ENCODE results near the gene PTOV1. TPM values are rescaled to one million over a fixed set of nuclear protein-coding genes. Genes with fewer than 3 reads are reported as not detected.

Gene PTOV1
- total and polyA plus RNA-seq, 2 of the 13 experiments (the other 11 are each of a cell fraction or from before 2014, with no cell fraction given), result 63.5 to 68.5 TPM

DNA sequence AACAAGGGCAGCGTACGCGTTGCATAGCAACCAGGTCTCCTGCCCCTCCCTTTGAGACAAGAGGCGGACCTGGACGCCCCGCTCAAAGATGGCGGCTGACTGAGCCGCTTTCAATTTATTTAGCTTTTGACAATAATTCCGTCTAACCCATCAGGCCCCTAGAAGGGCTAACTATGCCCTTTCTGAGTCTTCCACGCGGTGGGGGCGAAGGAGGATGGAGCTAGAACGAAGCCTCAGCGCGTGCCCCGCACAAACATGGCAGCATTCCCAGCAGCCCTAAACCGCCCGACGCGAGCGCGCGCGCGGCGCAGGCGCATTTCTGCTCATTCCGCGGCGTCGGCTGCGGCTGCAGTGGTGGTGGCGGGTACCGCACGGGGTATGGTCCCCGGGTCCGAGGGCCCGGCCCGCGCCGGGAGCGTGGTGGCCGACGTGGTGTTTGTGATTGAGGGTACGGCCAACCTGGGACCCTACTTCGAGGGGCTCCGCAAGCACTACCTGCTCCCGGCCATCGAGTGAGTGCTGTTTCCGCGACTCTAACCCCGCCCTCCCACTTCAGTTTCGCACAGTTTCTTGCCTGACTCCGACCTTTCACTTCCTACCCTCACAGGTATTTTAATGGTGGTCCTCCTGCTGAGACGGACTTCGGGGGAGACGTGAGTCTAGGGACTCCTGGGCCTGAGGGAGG lies 32.9 kb upstream of the PTOV1 start, which contains the start of gene MED25 (continued):
- TF ChIP-seq THAP11 (CRISPR knock-in tag; IDR thresholded peaks at IDR 0.05) (peak; percentile 83), LCORL (IDR thresholded peaks at IDR 0.05) (no peak), LCORL (CRISPR knock-in tag; IDR thresholded peaks at IDR 0.05) (no peak), ZNF816 (CRISPR knock-in tag; IDR thresholded peaks at IDR 0.05; ENCODE audit: borderline replicate concordance) (no peak), CBX5 (CRISPR knock-in tag; IDR thresholded peaks at IDR 0.05; ENCODE audit: borderline replicate concordance) (no peak), SNAI1 (CRISPR knock-in tag; IDR thresholded peaks at IDR 0.05; ENCODE audit: borderline replicate concordance) (no peak), ZNF34 (CRISPR knock-in tag; IDR thresholded peaks at IDR 0.05; ENCODE audit: borderline replicate concordance) (no peak), ZNF33A (CRISPR knock-in tag; IDR thresholded peaks at IDR 0.05; ENCODE audit: borderline replicate concordance) (no peak), ZFP36L1 (CRISPR knock-in tag; IDR thresholded peaks at IDR 0.05) (no peak), ZNF652 (CRISPR knock-in tag; IDR thresholded peaks at IDR 0.05; ENCODE audit: borderline replicate concordance, low read depth) (no peak), ZNF879 (CRISPR knock-in tag; IDR thresholded peaks at IDR 0.05) (no peak), MAF1 (CRISPR knock-in tag; IDR thresholded peaks at IDR 0.05; ENCODE audit: borderline replicate concordance) (no peak), SALL1 (CRISPR knock-in tag; IDR thresholded peaks at IDR 0.05) (peak; percentile 41; the same call in 1 of the 2 replicates), ZNF292 (CRISPR knock-in tag; IDR thresholded peaks at IDR 0.05; ENCODE audit: borderline replicate concordance, low read depth) (no peak)
- TF ChIP-seq, protein P1, sequence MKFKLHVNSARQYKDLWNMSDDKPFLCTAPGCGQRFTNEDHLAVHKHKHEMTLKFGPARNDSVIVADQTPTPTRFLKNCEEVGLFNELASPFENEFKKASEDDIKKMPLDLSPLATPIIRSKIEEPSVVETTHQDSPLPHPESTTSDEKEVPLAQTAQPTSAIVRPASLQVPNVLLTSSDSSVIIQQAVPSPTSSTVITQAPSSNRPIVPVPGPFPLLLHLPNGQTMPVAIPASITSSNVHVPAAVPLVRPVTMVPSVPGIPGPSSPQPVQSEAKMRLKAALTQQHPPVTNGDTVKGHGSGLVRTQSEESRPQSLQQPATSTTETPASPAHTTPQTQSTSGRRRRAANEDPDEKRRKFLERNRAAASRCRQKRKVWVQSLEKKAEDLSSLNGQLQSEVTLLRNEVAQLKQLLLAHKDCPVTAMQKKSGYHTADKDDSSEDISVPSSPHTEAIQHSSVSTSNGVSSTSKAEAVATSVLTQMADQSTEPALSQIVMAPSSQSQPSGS (CRISPR knock-in tag; IDR thresholded peaks at IDR 0.05), result no peak
- TF ChIP-seq, protein P2, sequence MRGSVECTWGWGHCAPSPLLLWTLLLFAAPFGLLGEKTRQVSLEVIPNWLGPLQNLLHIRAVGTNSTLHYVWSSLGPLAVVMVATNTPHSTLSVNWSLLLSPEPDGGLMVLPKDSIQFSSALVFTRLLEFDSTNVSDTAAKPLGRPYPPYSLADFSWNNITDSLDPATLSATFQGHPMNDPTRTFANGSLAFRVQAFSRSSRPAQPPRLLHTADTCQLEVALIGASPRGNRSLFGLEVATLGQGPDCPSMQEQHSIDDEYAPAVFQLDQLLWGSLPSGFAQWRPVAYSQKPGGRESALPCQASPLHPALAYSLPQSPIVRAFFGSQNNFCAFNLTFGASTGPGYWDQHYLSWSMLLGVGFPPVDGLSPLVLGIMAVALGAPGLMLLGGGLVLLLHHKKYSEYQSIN (CRISPR knock-in tag; IDR thresholded peaks at IDR 0.05; ENCODE audit: borderline replicate concordance), result no peak
- TF ChIP-seq, protein P3, sequence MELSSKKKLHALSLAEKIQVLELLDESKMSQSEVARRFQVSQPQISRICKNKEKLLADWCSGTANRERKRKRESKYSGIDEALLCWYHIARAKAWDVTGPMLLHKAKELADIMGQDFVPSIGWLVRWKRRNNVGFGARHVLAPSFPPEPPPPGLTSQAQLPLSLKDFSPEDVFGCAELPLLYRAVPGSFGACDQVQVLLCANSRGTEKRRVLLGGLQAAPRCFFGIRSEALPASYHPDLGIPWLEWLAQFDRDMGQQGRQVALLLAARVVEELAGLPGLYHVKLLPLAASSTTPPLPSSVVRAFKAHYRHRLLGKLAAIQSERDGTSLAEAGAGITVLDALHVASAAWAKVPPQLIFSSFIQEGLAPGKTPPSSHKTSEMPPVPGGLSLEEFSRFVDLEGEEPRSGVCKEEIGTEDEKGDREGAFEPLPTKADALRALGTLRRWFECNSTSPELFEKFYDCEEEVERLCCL (CRISPR knock-in tag; IDR thresholded peaks at IDR 0.05; ENCODE audit: borderline replicate concordance), result no peak
- TF ChIP-seq, protein P4, sequence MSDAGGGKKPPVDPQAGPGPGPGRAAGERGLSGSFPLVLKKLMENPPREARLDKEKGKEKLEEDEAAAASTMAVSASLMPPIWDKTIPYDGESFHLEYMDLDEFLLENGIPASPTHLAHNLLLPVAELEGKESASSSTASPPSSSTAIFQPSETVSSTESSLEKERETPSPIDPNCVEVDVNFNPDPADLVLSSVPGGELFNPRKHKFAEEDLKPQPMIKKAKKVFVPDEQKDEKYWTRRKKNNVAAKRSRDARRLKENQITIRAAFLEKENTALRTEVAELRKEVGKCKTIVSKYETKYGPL (CRISPR knock-in tag; IDR thresholded peaks at IDR 0.05), result no peak
- TF ChIP-seq, protein P5, sequence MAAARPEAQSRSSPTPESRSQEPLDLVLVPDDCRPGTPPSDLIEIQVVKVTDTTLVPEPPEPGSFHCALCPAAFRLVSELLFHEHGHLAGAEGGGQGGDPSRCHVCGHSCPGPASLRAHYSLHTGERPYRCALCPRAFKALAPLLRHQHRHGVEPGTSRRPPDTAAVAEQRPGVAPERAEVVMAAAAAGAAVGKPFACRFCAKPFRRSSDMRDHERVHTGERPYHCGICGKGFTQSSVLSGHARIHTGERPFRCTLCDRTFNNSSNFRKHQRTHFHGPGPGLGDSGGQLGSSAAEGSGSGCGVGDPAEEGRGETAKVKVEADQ (CRISPR knock-in tag; IDR thresholded peaks at IDR 0.05; ENCODE audit: borderline replicate concordance), result 0 out of 2 replicates have a peak, but pooled peaks have one; percentile 38
- TF ChIP-seq, protein P6, sequence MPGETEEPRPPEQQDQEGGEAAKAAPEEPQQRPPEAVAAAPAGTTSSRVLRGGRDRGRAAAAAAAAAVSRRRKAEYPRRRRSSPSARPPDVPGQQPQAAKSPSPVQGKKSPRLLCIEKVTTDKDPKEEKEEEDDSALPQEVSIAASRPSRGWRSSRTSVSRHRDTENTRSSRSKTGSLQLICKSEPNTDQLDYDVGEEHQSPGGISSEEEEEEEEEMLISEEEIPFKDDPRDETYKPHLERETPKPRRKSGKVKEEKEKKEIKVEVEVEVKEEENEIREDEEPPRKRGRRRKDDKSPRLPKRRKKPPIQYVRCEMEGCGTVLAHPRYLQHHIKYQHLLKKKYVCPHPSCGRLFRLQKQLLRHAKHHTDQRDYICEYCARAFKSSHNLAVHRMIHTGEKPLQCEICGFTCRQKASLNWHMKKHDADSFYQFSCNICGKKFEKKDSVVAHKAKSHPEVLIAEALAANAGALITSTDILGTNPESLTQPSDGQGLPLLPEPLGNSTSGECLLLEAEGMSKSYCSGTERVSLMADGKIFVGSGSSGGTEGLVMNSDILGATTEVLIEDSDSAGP (CRISPR knock-in tag; IDR thresholded peaks at IDR 0.05; ENCODE audit: borderline replicate concordance), result peak; percentile 71; the same call in 1 of the 2 replicates

All from HepG2 (cell line).